Endothelial cell of umbilical vein (primary cell): ENCODE data around the gene RANBP3. TPM values are rescaled to one million over a fixed set of nuclear protein-coding genes. Genes with fewer than 3 reads are reported as not detected.

Source experiments
- BruUV-seq: library from RNA; stranded (reverse); fragments of 400-500 nt; replicated peaks from 2 replicates; lab custom pipeline; 2021; lab: Mats Ljungman, UMichigan
- CTCF ChIA-PET: fragments of 300-600, 350-600 bp; sonication (Branson Sonifier 250); formaldehyde crosslinking; loops from one replicate; lab custom pipeline; 2021; ENCODE audit warnings: antibody characterized with exemption, inconsistent platforms; lab: Charles Lee
- POLR2A ChIA-PET: fragments of 300-600, 350-600 bp; sonication (Branson Sonifier 250); formaldehyde crosslinking; loops from one replicate; lab custom pipeline; 2021; ENCODE audit warnings: antibody characterized with exemption, inconsistent platforms; lab: Charles Lee
- DNase-seq: peaks from one replicate; pipeline ENCODE4 v3.0.0-alpha.2; 2011; ENCODE audit warnings: low read depth, low spot score
- FAIRE-seq: peaks from 2 replicates; lab custom pipeline; 2011; peaks lifted over from hg19 to GRCh38; lab: Jason Lieb, UNC
- H2AFZ ChIP-seq: 2 replicates; pipeline ENCODE4 v1.6.0; 2012; ENCODE audit warnings: low read depth, low read length, control low read depth, inconsistent platforms
- H3K27ac ChIP-seq: 2 replicates; pipeline ENCODE4 v1.5.1; 2011; ENCODE audit warnings: low read depth, mild to moderate bottlenecking, control low read depth, low read length, moderate library complexity; ENCODE audit not compliant: insufficient read depth
- H3K27me3 ChIP-seq, 2 experiments: 2 replicates each; pipeline versions ENCODE4 v1.6.0 to v1.6.1; 2011; ENCODE audit warnings: low read length in 2 of 2, mixed read lengths in 1 of 2; ENCODE audit not compliant: control insufficient read depth in 2 of 2, insufficient read depth in 2 of 2
- H3K36me3 ChIP-seq, 2 experiments: 2 replicates in 1 of 2; 3 replicates in 1 of 2; pipeline ENCODE4 v1.5.1; 2011; ENCODE audit warnings: low read length in 2 of 2, mild to moderate bottlenecking in 1 of 2, moderate library complexity in 1 of 2; ENCODE audit not compliant: control insufficient read depth in 2 of 2, insufficient read depth in 2 of 2; ENCODE audit errors: extremely low read depth in 1 of 2
- H3K4me1 ChIP-seq: 3 replicates; pipeline ENCODE4 v1.5.1; 2011; ENCODE audit warnings: mild to moderate bottlenecking, low read length; ENCODE audit not compliant: control insufficient read depth, insufficient read depth; ENCODE audit errors: extremely low read depth
- H3K4me2 ChIP-seq: 2 replicates; pipeline ENCODE4 v1.6.1; 2011; ENCODE audit warnings: low read length, control low read depth, mixed read lengths; ENCODE audit not compliant: insufficient read depth
- H3K4me3 ChIP-seq, 3 experiments: fragments of 200-600 bp in 1 of 3; sonication (generic), shearing (Covaris generic) in 1 of 3; replicated peaks in 1 of 3; 2 replicates each; pipeline ENCODE4 v1.5.1; 2011 to 2016; ENCODE audit warnings: control low read depth in 3 of 3, low read length in 3 of 3, mild to moderate bottlenecking in 2 of 3, inconsistent platforms in 1 of 3, low read depth in 1 of 3, moderate library complexity in 1 of 3; ENCODE audit not compliant: insufficient read depth in 1 of 3
- H3K79me2 ChIP-seq: 2 replicates; pipeline ENCODE4 v1.6.0; 2012; ENCODE audit warnings: low read length, inconsistent platforms; ENCODE audit not compliant: control insufficient read depth, insufficient read depth
- H3K9ac ChIP-seq: replicated peaks from 2 replicates; pipeline ENCODE3; 2011; ENCODE audit warnings: low read length, control low read depth; ENCODE audit not compliant: insufficient read depth; ENCODE audit errors: extremely low read depth
- H3K9me1 ChIP-seq: replicated peaks from 3 replicates; pipeline ENCODE4 v1.6.0; 2011; ENCODE audit warnings: mild to moderate bottlenecking, low read length; ENCODE audit not compliant: control insufficient read depth, insufficient read depth; ENCODE audit errors: extremely low read depth
- H3K9me3 ChIP-seq: replicated peaks from 2 replicates; pipeline ENCODE4 v1.5.1; 2012; ENCODE audit warnings: low read length, inconsistent platforms; ENCODE audit not compliant: control insufficient read depth, insufficient read depth
- H4K20me1 ChIP-seq: replicated peaks from 2 replicates; pipeline ENCODE3; 2011; ENCODE audit warnings: mild to moderate bottlenecking, low read length; ENCODE audit not compliant: control insufficient read depth, insufficient read depth; ENCODE audit errors: extremely low read depth
- CTCF ChIP-seq, 2 donors: IDR thresholded peaks; 1 replicate in 1 of 2; 2 replicates in 1 of 2; pipeline ENCODE4 v1.5.1; 2011; ENCODE audit warnings: low read length in 2 of 2, mild to moderate bottlenecking in 2 of 2, moderate library complexity in 2 of 2, control low read depth in 1 of 2, inconsistent platforms in 1 of 2, low read depth in 1 of 2; ENCODE audit not compliant: insufficient read depth in 1 of 2; ENCODE audit errors: extremely low read depth in 1 of 2
- EZH2 ChIP-seq: IDR thresholded peaks from 2 replicates; pipeline ENCODE4 v1.6.1; 2012; ENCODE audit warnings: borderline replicate concordance, low read depth, mild to moderate bottlenecking, moderate library complexity, low read length, inconsistent platforms; ENCODE audit not compliant: severe bottlenecking
- FOS ChIP-seq: IDR thresholded peaks from 2 replicates; pipeline ENCODE4 v1.6.1; 2011; ENCODE audit warnings: mild to moderate bottlenecking, low read length, moderate library complexity, borderline replicate concordance; ENCODE audit not compliant: insufficient read depth
- GATA2 ChIP-seq: IDR thresholded peaks from 2 replicates; pipeline ENCODE4 v1.7.0; 2011; ENCODE audit warnings: low read depth, mild to moderate bottlenecking, moderate library complexity, mixed read lengths, low read length; ENCODE audit not compliant: insufficient read length, insufficient read depth
- JUN ChIP-seq: IDR thresholded peaks from 2 replicates; pipeline ENCODE4 v1.6.1; 2011; ENCODE audit warnings: borderline replicate concordance, low read depth; ENCODE audit not compliant: insufficient read length, insufficient read depth
- MAX ChIP-seq: IDR thresholded peaks from 2 replicates; pipeline ENCODE4 v1.6.1; 2011; ENCODE audit not compliant: insufficient read depth, insufficient read length
- MYC ChIP-seq: IDR thresholded peaks from one replicate; pipeline ENCODE4 v1.6.1; 2011; ENCODE audit warnings: mild to moderate bottlenecking, low read depth, low read length
- POLR2A ChIP-seq: IDR thresholded peaks from 2 replicates; pipeline ENCODE4 v1.6.1; 2012; ENCODE audit warnings: low read depth, mild to moderate bottlenecking, control low read depth, low read length
- POLR2AphosphoS5 ChIP-seq: IDR thresholded peaks from 2 replicates; pipeline ENCODE4 v1.6.1; 2012; ENCODE audit warnings: low read depth, mild to moderate bottlenecking, control low read depth, low read length, moderate library complexity; ENCODE audit not compliant: insufficient read depth
- dilution Hi-C: fragments of 300-500 bp; cut with MboI; formaldehyde crosslinking; loops from one replicate; pipeline ENCODE4 v1.15.0; 2019; ENCODE audit warnings: low sequenced_read_pairs; ENCODE audit not compliant: extremely low pct_ligation_motif_present
- intact Hi-C: fragments of 100-400 bp; cut with micrococcal nuclease; formaldehyde crosslinking; loops from one replicate; pipeline ENCODE4 v1.10.0; 2022
- polyA plus RNA-seq, 4 experiments: library from polyadenylated mRNA; depleted of rRNA in 3 of 4; stranded (reverse) in 3 of 4; unstranded in 1 of 4; fragments of >200 nt; gene quantifications; 2 replicates each; pipeline versions ENCODE4 v1.2.1 to v1.2.3, GENCODE V29; 2011 to 2012; ENCODE audit warnings: missing spikeins in 1 of 4
- total RNA-seq: library from RNA; stranded (reverse); gene quantifications from 2 replicates; pipeline ENCODE4 v1.2.3, GENCODE V29; 2021

RANBP3 gene
- total and polyA plus RNA-seq, 2 donors (not counting 3 experiments of a cell fraction or from before 2014, with no cell fraction given) = 72.3 to 85.3 TPM

- intact Hi-C loops (no loop called here), dilution Hi-C loops (no loop called here)
- H3K27me3 ChIP-seq = no peaks in the 10 kb centered on the region
- no peaks in the 10 kb centered on the region for H3K4me1 ChIP-seq
- FAIRE-seq (no peak), DNase-seq (no peak)
- no peak overlapping the region for H3K9ac ChIP-seq
- H3K27ac ChIP-seq = no peak overlapping the region
- no peak overlapping the region for H3K4me2 ChIP-seq
- H4K20me1 ChIP-seq = no peaks in the 10 kb centered on the region
- POLR2A ChIA-PET = no interaction called here
- CTCF ChIA-PET = interaction anchor here (0.6 to 1.8 kb wide), 2 partner anchors 111 to 251 kb away, joined by 3 to 4 read pairs; no protein-coding TSS in a partner anchor
- no peak overlapping the region for H2AFZ ChIP-seq
- H3K9me3 ChIP-seq = no peaks in the 10 kb centered on the region
- no peaks in the 10 kb centered on the region for H3K79me2 ChIP-seq
- no TSS peak for BruUV-seq
- H3K9me1 ChIP-seq = no peaks in the 10 kb centered on the region
- peaks cover 0 to 6% of the 10 kb centered on the region in 2 experiments for H3K36me3 ChIP-seq
- H3K4me3 ChIP-seq = no peak overlapping the region
- TF ChIP-seq JUN = no peak
- no peak for TF ChIP-seq GATA2
- TF ChIP-seq FOS = no peak
- TF ChIP-seq POLR2AphosphoS5 = no peak
- TF ChIP-seq POLR2A = no peak
- no peak for TF ChIP-seq CTCF (IDR thresholded peaks at IDR 0.05; ENCODE audit: extremely low read depth in 1 of 2, insufficient read depth in 1 of 2, low read depth in 1 of 2, low read length in 2 of 2)
- TF ChIP-seq MYC = no peak
Measured at GRCh38 chr19:5911366-5911765, 66.6 kb downstream of the RANBP3 start.

GRCh38 chr19:5910638-5910907, 67.4 kb downstream of the RANBP3 start:
- FAIRE-seq (no peak), DNase-seq (no peak)
- dilution Hi-C loops = no loop called here
- intact Hi-C loops = no loop called here
- Histone ChIP-seq H2AFZ (no peak overlapping the region), H3K27ac (no peak overlapping the region), H3K4me3 (no peak overlapping the region), H3K9me3 (no peaks in the 10 kb centered on the region), H4K20me1 (no peaks in the 10 kb centered on the region), H3K4me2 (no peak overlapping the region), H3K79me2 (no peaks in the 10 kb centered on the region), H3K9ac (no peak overlapping the region), H3K9me1 (no peaks in the 10 kb centered on the region), H3K4me1 (no peaks in the 10 kb centered on the region), H3K36me3 (peaks cover 0 to 2% of the 10 kb centered on the region in 2 experiments), H3K27me3 (no peaks in the 10 kb centered on the region)
- TF ChIP-seq FOS (no peak), JUN (no peak), MYC (no peak), CTCF (IDR thresholded peaks at IDR 0.05; ENCODE audit: extremely low read depth in 1 of 2, insufficient read depth in 1 of 2, low read depth in 1 of 2, low read length in 2 of 2) (no peak), POLR2AphosphoS5 (no peak), MAX (no peak), POLR2A (no peak), GATA2 (no peak), EZH2 (no peak)
- POLR2A ChIA-PET = no interaction called here
- no TSS peak for BruUV-seq
- CTCF ChIA-PET = interaction anchor here (1.8 kb wide), 1 partner anchor 112 kb away, joined by 4 read pairs; no protein-coding TSS in a partner anchor
